ENCODE measurements around the gene CLIP1.
"Not testable (repeated sequence)": the region's sequence is repeated elsewhere in the genome, so short reads cannot be mapped to it uniquely, and the experiment has no call there.

The CLIP1 gene

GRCh38 chr12:122310626-122311333 is 111.7 kb downstream of the CLIP1 start:
- peak; percentile 37 for DNase-seq (ENCODE audit: low spot score)

GRCh38 chr12:122309564-122310121 is 112.8 kb downstream of the CLIP1 start:
- DNase-seq (ENCODE audit: low spot score): no peak

DNA sequence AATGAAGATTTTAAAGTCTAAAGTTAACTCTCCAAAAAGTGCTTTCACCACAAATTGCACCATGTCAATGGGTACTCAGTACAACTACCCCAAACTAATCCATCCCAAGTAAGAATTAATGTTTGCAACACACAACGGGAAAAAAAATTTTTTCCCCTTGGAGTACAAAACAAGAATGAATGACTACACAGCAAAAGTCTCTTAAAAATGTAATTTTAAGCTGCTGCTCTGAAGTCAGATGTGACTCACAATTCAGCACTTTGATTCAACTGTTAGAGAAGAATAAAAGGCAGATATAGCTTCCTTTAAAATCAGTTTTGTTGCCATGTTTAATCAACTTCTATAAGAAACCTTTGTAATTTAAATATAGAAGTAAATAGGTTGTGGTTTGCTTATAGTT is 113.7 kb downstream of the CLIP1 start:
- DNase-seq (ENCODE audit: low spot score): no peak

DNA sequence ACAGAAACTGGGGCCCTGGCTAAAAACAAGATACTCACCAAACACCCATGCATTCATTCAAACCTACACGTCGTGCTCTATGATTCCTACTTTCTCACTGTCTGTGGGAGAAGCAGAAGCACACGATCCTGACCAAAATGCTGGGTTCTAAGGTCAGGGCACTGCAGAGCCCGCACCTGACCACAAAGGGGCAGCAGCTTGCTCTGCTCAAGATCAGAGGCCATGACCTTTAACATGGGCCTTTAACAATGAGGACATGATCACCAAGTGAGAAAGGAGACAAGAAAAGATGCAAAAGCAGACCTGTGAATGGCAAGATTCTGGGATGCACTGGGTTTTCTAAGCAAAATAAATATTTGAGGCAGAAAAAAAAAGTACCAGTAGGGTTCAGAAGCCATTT is 116.1 kb downstream of the CLIP1 start:
- DNase-seq (ENCODE audit: low spot score): peak; percentile 19

DNA sequence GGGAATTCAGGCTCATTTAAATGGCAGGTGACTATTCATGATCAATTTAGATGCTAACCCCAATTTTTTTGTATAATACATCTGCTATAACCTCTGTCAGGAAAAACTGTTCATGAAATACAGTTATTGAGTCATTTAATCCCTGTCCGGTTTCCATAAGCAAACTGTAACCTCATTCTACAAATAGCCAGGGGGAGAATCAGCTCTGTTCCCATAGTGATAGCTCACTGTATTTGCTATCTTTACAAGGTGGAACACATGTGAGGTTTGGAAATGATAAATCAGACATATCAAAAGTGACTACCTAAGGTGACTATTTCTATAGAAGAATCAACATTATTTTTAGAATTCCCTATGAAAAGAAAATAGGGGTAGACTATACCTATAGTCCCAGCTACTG is 117.5 kb downstream of the CLIP1 start:
- DNase-seq (ENCODE audit: low spot score): no peak

DNA sequence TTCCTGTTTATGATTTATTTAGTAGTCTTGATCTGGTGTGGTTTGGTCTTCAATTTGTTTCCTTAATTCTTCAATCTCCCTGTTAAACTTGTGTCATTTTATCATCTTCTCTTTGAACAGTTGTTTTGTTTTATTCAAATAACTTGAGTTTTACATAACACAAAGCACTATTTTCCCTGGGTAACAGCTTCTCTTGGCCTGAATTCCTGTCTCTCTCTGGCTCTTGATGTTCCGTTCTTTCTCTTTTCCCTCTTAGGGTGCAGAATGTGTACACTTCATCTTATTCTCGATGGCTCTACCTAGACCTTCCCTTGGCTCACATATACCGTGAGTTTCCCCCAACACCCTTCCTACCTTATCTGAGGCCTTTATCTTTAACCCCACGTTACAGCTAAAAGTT is 119.4 kb downstream of the CLIP1 start:
- DNase-seq (ENCODE audit: low spot score): no peak

DNA sequence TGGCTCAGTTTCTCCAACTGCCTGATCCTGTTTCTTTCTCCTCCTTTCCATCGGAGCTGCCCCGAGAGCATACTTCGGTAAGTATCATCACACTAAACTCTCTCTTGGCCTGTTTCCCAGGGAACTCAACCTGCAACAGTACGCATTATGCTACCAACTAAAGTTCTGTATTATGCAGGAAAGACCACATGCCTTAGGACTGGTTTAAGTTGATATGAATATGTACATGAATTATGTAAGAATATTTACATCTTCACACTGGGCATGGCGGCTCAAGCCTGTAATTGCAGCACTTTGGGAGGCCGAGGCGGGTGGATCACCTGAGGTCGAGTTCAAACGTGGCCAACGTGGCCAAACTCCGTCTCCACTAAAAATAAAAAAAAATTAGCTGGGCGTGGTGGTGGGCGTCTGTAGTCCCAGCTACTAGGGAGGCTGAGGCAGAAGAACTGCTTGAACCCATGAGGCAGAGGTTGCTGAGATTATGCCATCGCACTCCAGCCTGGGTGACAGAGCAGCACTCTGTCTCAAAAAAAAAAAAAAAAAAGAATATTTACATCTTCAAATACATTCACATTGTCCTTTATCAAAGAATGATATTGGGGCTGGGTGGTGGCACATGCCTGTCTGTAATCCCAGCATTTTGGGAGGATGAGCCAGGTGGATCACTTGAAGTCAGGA is 124.3 kb downstream of the CLIP1 start:
- no peak for DNase-seq (ENCODE audit: low spot score)

GRCh38 chr12:122297494-122297893 is 125.0 kb downstream of the CLIP1 start:
- no peak for DNase-seq (ENCODE audit: low spot score)

DNA sequence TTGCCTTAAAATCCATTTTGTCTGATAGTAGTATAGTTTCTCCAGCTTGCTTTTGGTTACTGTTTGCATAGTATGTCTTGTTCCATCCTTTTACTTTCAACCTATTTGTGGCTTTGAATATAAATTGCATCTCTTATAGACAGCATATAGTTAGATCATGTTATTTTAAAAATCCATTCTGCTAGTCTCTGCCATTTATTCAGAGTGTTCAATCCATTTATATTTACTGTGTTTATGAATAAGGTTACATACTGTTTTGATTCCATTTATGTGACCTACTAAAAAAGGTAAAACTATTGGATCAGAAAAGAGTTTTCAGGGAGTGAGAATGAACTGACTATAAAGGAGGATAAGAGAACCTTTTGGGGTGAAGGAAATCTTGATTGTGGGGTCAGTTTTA is 126.6 kb downstream of the CLIP1 start:
- DNase-seq (ENCODE audit: low spot score): no peak

- DNase-seq (ENCODE audit: low spot score): peak; percentile 10
Measured at GRCh38 chr12:122293081-122293480, 129.4 kb downstream of the CLIP1 start.

GRCh38 chr12:122291431-122291830 is 131.0 kb downstream of the CLIP1 start:
- DNase-seq (ENCODE audit: low spot score): no peak

GRCh38 chr12:122283680-122284079 is 138.8 kb downstream of the CLIP1 start:
- no peak for DNase-seq (ENCODE audit: low spot score)

- DNase-seq (ENCODE audit: low spot score): no peak
Measured at GRCh38 chr12:122282061-122282460, 140.4 kb downstream of the CLIP1 start.

DNA sequence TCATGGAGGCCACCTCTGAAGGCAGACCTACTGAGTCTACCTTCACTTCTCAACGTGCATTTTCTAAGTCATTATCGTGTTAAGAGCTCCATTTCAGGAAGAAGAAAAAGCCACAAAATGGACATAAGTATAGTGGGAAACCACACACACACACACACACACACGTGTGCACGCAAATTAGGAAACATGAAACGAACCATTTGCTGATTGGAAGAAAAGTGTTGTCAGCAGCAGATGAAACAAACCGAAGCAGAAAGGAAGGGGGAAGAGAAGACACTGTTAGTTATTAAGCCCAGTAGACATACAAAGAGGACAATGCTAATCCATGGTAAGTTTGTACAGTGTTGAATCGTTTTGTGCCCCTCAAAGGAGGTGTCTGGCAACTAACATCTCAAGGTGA is 146.2 kb downstream of the CLIP1 start:
- no peak for DNase-seq (ENCODE audit: low spot score)

- no peak for DNase-seq (ENCODE audit: low spot score)
Measured at GRCh38 chr12:122275459-122275858, 147.0 kb downstream of the CLIP1 start.

GRCh38 chr12:122266230-122266901 is 156.1 kb downstream of the CLIP1 start, which contains the start of gene VPS33A:
Gene VPS33A (minus strand): TSS chr12:122266494. CDS start chr12:122266408, 86 bp downstream.
- DNase-seq (ENCODE audit: low spot score): peak; percentile 98

DNA sequence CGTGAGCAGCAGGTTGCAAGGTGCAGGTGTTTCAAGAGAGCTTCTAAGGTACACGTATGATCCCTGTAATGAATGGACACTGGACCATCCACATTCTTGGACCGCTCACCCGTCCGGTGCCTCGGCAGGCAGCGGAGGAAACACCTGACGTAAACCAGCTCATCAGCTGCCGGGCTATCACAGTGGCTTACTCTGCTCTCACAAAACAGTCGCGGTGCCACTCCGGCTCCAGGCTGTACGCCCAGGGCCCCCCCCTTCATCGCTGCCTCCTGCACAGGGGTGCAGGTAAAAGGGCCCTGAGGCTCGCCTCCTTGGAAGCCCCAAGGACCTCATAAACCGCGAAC is 156.6 kb downstream of the CLIP1 start:
- DNase-seq (ENCODE audit: low spot score): peak; percentile 62

DNA sequence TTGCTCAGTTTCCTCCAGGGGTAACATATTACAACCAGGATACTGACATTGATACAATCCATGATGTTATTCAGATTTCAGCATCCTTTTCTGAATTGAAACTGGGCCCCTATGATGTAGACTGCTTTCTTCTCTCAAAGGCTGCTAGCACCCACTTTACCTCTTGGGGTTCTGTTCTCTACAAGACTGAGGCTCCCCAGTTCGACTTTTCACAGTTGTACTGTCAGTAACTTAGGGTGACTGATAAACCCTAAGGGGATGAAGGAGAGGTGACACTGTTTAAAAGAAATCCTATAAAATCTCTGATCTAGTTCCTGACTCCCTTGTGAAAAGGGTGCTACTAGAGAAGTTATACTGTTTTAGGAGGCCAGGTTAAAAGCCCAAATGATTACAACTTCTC is 157.0 kb downstream of the CLIP1 start:
- peak; percentile 51 for DNase-seq (ENCODE audit: low spot score)

- not testable (repeated sequence) for DNase-seq (ENCODE audit: low spot score)
Measured at GRCh38 chr12:122260735-122261134, 161.7 kb downstream of the CLIP1 start.

GRCh38 chr12:122258939-122259338 is 163.5 kb downstream of the CLIP1 start:
- not testable (repeated sequence) for DNase-seq (ENCODE audit: low spot score)

DNA sequence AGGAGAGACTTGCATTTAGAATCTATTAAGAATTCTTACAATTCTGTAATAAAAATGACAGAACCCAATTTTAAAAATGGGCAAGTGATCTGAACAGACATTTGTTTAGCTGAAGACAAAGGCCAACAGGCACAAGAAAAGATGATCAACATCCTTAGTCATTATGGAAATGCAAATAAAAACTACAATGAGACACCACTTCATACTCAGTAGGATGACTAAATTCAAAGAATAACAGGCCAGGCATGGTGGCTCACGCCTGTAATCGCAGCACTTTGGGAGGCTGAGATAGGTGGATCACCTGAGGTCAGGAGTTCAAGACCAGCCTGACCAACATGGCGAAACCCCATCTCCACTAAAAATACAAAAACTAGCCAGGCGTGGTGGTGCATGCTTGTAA is 164.0 kb downstream of the CLIP1 start:
- not testable (repeated sequence) for DNase-seq (ENCODE audit: low spot score)

DNA sequence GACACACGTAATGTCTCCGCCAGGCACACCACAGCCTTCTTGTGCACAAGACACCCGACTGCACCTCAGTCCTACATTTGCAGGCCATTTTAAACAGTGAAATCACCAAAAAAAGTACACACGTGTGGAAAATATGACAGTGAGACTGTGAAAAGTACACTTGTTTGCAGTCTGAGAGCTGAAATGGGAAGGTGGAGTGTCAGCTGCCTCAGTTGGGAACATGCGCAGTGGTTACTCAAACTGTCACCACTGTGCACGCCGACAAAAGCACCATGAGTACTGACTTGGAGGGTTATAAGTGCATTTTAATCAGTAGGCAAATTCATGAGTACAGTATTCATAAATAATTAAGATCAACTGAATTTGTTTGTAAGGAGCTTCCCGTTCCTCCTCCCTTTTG is 171.9 kb downstream of the CLIP1 start:
- no peak for DNase-seq (ENCODE audit: low spot score)

DNA sequence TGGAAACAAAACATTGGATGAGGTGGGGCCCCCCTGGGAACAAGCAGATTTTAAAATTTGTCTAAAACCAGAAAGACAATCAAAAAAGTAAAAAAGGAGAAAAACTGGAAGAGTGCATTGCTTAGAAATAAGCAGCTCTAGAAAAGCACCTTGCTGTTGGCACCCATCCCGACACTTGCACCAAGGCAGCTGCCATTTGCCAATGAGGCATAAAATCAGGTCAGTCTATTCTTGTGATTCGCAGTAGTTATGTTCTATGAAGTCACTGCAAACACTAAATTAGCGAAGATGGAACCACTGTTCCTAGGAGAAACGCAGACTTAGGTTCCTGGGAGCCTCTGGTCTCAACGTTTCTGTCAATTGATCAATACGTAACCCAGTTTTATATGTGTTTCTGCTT is 172.4 kb downstream of the CLIP1 start:
- no peak for DNase-seq (ENCODE audit: low spot score)

All from NAMALWA (cell line).